ENCODE measurements around the gene ATP5IF1.

ATP5IF1 gene

DNA sequence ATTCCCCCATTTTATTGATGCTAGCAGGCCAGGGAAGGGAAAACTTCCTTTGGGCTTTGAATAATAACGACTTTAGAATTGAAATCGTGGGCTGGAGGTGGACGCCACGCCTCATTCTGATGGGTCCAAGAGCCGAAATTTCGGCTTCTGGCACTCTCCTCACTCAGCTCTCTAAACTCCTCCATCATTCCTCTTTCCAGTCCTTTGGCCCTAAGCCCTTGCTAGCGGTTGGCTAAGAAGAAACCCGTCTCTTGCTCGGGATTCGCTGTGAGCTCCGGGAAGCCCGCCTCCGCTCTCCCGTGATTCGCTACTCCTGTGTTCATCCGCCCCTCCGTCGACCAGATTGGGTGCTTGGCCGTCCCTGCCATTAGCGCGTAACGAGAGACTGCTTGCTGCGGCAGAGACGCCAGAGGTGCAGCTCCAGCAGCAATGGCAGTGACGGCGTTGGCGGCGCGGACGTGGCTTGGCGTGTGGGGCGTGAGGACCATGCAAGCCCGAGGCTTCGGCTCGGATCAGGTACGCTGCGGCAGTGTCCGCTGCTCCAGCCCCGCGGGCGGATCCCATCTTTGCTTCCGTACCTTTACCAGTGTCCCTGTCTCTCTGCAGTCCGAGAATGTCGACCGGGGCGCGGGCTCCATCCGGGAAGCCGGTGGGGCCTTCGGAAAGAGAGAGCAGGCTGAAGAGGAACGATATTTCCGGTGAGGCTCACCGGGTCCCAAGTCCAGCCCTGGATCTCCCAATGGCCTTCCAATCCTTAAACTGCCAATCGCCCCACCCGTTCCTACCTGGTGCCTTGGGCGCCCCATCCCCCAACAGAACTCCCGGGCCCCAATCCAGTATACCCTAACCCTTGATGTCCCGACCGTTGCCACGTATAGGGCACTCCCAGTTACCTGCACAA is at the start of gene ATP5IF1:
TSS of gene ATP5IF1 (plus strand) at position 370 of the 901 bp plus-strand sequence. CDS start at position 430, 60 bp downstream.
- Histone ChIP-seq H3K27ac (peak within 1 kb of the TSS; percentile 88 to 92), H3K36me3 (no peaks in the 10 kb centered on the region), H3K9me3 (no peaks in the 10 kb centered on the region), H3K4me1 (peaks cover 0 to 44% (median 30%) of the 10 kb centered on the region in 4 donors), H3K4me3 (peak within 1 kb of the TSS; percentile 81 to 92), H3K27me3 (no peaks in the 10 kb centered on the region)
- TF ChIP-seq, protein P1, sequence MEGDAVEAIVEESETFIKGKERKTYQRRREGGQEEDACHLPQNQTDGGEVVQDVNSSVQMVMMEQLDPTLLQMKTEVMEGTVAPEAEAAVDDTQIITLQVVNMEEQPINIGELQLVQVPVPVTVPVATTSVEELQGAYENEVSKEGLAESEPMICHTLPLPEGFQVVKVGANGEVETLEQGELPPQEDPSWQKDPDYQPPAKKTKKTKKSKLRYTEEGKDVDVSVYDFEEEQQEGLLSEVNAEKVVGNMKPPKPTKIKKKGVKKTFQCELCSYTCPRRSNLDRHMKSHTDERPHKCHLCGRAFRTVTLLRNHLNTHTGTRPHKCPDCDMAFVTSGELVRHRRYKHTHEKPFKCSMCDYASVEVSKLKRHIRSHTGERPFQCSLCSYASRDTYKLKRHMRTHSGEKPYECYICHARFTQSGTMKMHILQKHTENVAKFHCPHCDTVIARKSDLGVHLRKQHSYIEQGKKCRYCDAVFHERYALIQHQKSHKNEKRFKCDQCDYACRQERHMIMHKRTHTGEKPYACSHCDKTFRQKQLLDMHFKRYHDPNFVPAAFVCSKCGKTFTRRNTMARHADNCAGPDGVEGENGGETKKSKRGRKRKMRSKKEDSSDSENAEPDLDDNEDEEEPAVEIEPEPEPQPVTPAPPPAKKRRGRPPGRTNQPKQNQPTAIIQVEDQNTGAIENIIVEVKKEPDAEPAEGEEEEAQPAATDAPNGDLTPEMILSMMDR (IDR thresholded peaks at IDR 0.05), result no peak
- intact Hi-C loops (cut with DNase I; ENCODE audit: low total_unique reads), result no loop called here
- DNase-seq, result peak; percentile 98 to 99

DNA sequence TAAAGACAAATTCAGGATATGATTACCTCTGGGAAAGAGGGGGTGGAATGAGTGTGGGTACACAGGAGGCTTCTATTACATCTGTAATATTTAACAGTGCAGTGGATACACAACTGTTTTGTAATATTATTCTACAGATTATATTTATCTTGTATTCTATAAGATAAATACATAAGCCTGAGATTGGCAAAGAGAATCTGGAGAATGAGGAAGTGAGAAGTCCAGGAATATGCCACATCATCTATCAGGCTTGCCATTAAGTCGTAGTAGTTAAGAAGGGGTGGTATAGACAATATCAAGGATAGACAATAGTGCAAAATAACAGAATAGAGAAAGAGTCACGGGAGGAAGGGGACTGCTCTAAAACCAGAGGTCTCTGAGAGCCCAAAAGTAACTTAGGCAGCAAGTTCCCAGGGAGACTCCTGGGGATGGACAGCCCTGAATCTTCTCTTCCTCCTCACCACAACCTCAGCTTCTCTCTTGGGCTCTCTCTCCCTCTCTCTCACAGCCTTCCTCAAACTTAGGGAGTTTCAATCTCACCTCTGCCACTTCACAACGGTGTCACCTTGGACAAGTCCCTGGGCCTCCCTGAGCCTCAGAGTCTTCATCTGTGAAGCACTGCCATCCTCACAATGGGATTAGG is 45.5 kb upstream of the ATP5IF1 start:
- Histone ChIP-seq H3K4me1 (no peaks in the 10 kb centered on the region), H3K27me3 (no peaks in the 10 kb centered on the region), H3K9me3 (no peaks in the 10 kb centered on the region), H3K27ac (no peak overlapping the region), H3K36me3 (no peaks in the 10 kb centered on the region), H3K4me3 (no peak overlapping the region)
- no peak for DNase-seq
- TF ChIP-seq, protein P1 (IDR thresholded peaks at IDR 0.05), result no peak
- intact Hi-C loops (cut with DNase I; ENCODE audit: low total_unique reads), result no loop called here

- TF ChIP-seq, protein P1 (IDR thresholded peaks at IDR 0.05), result no peak
- no peaks in the 10 kb centered on the region for H3K27me3 ChIP-seq
- peak in 1 of 2 donors; percentile 46 for DNase-seq
- H3K4me1 ChIP-seq, result no peaks in the 10 kb centered on the region
- H3K9me3 ChIP-seq, result no peaks in the 10 kb centered on the region
- no peak overlapping the region for H3K27ac ChIP-seq
- no peak overlapping the region for H3K4me3 ChIP-seq
- no peaks in the 10 kb centered on the region for H3K36me3 ChIP-seq
- intact Hi-C loops (cut with DNase I; ENCODE audit: low total_unique reads), result no loop called here
These were observed 44.8 kb upstream of the ATP5IF1 start for GRCh38 chr1:28190996-28191645.

- Histone ChIP-seq H3K4me1 (no peaks in the 10 kb centered on the region), H3K27me3 (no peaks in the 10 kb centered on the region), H3K27ac (no peak overlapping the region), H3K36me3 (peaks cover 6 to 11% (median 7%) of the 10 kb centered on the region in 3 donors), H3K4me3 (no peak overlapping the region), H3K9me3 (no peaks in the 10 kb centered on the region)
- DNase-seq, result peak in 1 of 2 donors; percentile 60
- intact Hi-C loops (cut with DNase I; ENCODE audit: low total_unique reads), result no loop called here
- TF ChIP-seq, protein P1 (IDR thresholded peaks at IDR 0.05), result no peak
These were observed 42.2 kb upstream of the ATP5IF1 start for GRCh38 chr1:28193701-28194161.

DNA sequence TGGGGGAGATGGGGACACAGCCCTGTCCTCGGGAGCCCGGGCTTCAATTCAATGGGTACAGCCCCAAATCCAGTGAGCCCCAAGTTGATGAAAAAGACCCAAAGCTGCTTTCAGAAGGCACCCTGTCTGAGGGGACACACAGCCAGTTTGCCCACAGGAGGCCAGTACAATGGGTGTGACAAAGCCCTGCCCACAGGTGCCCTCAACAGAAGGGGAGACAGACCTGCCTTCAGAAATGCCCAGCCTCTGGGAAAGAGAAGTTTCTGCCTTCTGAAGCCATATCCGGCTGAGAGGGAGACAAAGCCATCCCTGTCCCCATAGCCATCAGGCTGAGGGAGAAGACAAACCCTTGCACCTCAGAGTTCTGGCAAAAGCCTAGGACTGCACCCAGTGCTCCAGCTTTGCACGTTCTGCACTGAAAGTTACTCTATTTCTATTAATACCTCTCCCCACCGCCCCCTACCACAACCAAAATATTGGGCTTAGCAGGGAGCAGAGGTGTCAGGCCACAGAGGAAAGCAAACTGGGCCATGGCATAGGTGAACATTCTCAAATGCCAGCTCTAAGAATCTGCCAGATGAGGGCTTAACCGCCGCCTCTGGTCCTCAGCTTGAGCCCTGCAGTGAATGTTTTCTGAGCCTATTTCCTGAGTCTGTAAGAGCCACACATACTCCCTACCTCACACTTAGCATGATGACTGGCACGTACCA is 41.4 kb upstream of the ATP5IF1 start:
- no peaks in the 10 kb centered on the region for H3K4me1 ChIP-seq
- H3K36me3 ChIP-seq, result peaks cover 14 to 19% (median 14%) of the 10 kb centered on the region in 3 donors
- intact Hi-C loops (cut with DNase I; ENCODE audit: low total_unique reads), result no loop called here
- H3K27me3 ChIP-seq, result no peaks in the 10 kb centered on the region
- DNase-seq, result peak in 1 of 2 donors; percentile 10
- TF ChIP-seq, protein P1 (IDR thresholded peaks at IDR 0.05), result no peak
- no peak overlapping the region for H3K4me3 ChIP-seq
- H3K27ac ChIP-seq, result no peak overlapping the region
- no peaks in the 10 kb centered on the region for H3K9me3 ChIP-seq

Data from tibial artery (tissue), 4 donors.